Endometrium (tissue), 2 donors: ENCODE measurements around the gene SEPTIN10.
"Not testable (repeated sequence)": the region's sequence is repeated elsewhere in the genome, so short reads cannot be mapped to it uniquely, and the experiment has no call there.

Experiments used
- FAIRE-seq: peaks from 2 replicates; lab custom pipeline; 2012; peaks lifted over from hg19 to GRCh38; lab: Jason Lieb, UNC
- donor health status: control.
- donor health status: control.

SEPTIN10 gene

DNA sequence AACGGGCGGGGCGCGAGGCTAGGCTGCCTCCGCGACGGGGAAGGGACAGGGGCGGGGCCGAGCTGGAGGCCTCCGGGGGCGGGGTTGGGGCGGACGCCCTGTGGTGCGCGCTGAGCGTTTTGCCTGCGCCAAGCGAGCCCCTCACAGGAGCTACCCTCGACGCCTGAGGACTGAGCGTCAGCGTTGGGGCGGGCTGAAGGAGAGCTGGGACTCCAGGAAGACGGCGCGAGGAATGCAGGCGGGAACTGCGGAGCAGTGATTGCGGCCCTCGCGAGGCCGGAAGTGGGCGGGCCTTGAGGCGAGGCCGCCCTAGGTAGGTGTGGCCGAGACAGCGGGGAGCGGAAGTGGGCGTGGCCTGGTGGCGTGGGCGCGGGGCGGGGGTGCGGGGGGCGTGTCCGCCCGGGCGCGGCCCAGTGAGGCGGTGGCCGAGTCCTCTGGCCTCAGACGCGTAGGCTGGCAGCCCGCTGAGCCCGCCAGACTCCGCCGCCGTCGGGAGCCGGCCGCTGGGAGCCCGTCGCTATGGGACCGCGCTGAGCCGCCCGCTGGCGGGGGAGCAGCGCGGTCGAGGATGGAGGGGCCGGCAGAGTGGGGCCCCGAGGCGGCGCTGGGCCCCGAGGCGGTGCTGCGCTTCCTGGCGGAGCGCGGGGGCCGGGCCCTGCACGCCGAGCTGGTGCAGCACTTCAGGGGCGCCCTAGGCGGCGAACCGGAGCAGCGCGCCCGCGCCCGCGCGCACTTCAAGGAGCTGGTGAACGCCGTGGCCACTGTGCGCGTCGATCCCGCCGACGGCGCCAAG lies at the start of gene SEPTIN10, which contains the start of gene SOWAHC:
TSS of gene SEPTIN10 (minus strand) at position 45 of the 793 bp plus-strand sequence. CDS start 139 bp downstream, outside the sequence.
TSS of gene SOWAHC (plus strand) at position 443 of the 793 bp plus-strand sequence. CDS start at position 569, 126 bp downstream.
- no peak for FAIRE-seq

DNA sequence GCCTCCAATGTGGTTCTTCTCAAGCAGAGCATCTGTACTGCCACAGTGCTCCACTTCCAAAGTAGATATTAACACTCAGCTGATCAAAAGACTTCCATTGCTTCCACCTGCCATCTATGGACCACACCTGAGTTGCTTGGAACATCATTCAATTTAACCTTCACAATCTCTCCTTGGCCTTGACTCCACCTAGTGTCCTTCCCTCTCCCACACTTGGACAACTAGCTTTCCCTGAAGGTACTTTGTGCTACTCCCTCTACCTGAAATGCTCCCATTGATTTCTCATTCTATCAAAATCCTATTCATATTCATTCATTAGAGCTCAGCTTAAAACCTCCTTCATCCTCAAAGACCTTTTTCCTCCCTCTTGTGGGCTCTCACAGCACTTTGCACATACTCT lies 49.1 kb upstream of the SEPTIN10 start:
- no peak for FAIRE-seq

DNA sequence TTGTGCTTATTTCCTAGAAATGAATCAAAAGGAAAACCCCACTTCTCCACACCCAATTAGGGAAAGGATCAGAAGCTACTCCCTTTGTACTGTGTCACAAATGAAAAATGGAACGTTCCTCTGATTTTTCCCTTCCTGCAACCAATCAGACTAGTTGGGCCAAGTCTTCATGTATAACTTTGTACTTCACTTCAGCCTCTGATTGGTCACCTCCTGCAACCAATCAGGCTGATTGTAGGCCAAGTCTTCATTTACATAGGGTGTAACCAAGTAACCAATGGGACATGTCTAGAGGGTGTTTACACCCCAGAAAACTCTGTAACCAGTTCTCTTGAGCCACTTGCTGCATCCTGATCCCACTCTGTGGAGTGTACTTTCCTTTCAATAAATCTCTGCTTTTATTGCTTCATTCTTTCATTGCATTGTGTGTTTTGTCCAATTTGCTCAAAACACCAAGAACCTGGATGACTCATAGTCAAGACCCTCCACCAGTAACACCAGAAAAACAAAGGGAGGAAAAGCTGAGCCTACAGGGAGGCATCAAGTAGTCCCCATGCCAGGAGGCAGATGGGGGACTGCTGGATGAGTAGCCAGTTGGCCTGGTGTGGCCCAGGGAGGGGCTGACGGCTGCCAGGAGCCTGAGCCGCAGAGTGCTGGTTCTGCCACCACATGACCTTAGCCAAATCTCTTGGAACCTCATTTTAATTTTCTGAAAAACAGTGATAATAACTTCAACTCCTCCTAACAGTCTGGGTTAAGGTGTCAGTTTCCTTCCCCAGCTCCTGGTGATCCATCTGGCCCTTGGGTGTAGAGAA lies 46.5 kb upstream of the SEPTIN10 start:
- no peak for FAIRE-seq

DNA sequence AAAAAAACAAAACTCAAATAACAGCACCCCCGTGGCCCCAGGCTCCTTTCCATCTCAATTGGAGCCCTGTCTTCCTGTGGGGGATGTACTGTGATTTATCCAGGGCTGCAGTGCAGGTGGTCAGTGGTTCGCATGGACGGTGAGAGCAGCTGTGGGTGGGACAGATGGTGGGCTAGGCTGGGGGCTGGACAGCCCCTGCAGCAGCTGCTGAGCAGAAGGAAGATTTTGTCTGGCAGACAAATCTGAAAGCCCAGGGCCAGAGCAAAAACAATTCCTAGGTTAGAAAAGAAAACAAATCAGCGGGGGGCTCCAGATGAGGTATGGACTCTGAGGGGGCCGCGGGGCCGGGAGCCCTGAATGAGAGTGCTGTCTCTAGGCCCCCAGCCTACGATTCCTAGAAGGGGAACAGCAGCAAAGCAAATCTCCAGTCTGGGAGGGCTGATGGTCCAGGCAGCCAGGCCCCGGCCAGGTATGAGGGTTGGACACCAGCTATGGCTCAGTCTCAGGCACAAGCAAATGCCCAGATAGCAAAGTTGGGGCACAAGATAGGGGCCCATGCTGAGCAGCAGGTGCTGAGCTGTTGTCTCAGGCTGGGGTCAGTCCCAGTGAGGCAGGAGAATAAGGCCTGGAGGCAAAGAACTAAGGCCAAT lies 45.8 kb upstream of the SEPTIN10 start:
- FAIRE-seq, result no peak

DNA sequence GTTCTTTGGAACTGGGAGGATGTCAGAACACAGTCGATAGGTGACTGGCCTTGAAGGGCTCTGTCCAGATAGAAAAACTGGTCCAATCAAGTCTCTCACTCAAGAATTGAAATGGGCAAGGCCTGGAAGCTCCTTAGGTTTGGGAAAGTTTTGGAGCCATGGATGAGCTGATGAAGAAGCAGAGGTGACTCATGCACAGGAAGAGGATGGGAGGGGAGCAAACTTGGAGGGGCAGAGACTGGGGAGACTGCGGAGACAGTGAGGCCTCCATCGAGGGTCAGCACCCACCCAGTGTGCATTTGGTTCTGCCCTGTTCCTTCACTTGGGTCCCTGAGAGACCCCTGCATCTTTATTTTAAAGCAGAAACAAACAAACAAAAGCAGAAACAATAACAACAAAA lies 41.5 kb upstream of the SEPTIN10 start:
- no peak for FAIRE-seq

DNA sequence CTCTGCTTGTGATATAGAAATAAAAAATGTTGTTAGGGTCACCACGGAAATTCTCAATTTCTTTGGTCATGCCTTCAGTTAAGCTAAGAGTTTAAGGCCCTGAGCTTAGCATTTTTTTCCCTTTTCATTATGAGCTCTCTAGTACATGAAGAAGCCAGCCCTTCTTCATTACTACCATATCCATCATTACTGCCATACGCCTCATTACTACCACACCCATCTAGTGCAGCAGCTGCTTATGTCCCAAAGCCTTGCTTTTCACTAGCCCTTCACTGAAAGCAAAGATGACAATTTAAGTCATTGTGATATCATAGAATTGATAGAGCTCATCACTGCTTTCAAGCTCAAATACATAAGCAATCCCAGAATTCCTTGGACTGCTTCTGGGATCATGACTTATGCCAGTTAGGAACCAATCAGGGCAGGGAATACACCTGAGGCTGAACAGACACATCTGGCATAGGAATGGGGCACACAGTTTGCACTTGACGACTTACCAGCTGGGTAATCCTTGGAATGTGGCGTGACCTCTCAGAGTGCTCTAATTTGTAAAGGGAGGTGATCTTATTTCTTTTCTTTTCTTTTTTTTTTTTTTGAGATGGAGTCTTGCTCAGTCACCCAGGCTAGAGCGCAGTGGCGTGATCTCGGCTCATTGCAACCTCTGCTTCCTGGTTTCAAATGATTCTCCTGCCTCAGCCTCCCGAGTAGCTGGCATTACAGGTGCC lies 40.7 kb upstream of the SEPTIN10 start:
- no peak for FAIRE-seq

DNA sequence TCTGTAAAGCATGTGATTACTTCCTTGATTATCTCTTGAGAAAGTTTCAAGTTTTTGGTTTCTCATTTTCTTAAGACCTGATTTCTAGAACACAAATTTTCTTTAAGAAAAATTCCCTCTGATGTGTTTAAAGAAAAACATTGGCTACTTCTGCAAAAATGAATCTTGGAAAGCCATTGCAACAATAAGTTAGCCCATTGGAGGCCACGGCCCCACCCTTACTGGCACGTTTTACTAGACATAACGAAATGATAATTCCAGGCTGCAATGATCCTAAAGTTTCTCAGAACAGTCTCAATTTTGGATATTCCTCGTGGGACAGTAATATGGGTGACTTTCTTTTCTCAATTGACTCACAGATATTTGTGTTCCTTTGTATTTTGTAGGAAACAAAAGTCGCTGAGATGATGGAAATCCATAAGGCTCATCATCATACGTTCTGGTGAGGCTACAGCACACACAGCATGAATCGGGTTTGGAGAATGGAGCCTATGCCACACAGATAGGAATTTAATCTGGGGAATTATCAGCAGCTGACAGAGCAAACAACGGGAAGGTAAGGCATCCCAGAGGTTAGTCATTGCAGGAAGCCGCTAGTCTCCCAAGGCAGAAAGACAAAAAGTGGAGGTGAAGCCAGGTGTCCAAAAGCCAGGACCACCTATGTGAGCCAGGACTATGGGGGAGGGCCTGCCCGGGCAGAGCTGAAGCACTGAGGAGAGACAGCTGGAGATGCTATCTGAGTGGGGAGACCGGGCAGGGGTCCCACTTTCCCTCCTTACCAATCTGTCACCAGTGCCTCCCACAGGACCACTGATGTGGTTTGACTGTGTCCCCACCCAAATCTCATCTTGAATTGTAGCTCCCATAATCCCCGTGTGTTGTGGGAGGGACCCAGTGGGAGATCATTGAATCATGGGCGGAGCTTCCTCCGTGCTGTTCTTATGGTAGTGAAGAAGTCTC lies 36.2 kb upstream of the SEPTIN10 start:
- FAIRE-seq, result no peak

DNA sequence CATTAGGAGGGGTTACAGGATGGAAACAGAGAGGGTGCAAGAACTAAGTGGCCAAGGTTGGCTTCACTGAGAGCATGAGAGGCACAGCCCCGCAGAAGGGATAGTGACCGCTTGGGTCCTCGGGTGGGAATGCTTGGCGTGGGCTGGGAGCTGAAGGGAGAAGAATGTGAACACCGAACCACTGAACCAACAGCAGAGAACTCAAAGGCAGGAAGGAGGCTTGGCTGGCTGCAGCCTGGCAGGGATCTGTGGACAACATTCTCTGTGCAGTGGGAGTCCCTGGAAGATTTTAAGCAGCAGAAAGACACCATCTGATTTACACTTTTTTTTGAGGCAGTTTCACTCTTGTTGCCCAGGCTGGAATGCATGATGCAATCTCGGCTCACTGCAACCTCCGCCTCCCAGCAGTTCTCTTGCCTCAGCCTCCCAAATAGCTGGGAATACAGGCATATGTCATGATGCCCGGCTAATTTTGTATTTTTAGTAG lies 34.3 kb upstream of the SEPTIN10 start:
- FAIRE-seq, result no peak

DNA sequence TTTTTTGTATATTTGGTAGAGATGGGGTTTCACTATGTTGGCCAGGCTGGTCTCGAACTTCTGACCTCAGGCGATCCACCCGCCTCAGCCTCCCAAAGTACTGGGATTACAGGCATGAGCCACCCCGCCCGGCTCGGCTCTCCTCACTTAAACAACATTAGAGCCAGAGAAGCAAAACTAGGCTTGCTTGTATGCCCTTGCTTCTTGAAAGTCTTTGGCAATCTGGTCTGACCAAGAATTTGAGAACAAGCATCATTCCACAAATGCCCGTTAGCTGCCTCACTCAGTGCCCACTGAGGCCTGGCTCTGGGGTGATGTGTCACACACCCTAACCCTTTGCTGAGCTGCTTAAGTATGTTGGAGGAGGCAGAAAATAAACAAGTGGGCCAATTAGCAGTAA lies 33.9 kb upstream of the SEPTIN10 start:
- no peak for FAIRE-seq

DNA sequence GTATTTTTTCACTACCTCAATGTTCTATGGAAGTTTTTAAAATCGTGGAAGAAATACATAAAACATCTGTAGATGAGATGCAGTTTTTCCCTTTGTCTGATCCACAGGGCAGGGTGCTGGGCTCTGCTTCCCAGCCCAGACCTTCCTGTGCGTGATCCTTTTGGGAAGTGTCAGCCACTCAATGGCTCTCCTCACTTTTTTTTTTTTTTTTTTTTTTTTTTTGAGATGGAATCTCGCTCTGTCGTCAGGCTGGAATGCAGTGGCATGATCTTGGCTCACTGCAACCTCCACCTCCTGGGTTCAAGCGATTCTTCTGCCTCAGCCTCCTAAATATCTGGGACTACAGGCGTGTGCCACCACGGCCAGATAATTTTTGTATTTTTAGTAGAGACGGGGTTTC lies 33.2 kb upstream of the SEPTIN10 start:
- no peak for FAIRE-seq

DNA sequence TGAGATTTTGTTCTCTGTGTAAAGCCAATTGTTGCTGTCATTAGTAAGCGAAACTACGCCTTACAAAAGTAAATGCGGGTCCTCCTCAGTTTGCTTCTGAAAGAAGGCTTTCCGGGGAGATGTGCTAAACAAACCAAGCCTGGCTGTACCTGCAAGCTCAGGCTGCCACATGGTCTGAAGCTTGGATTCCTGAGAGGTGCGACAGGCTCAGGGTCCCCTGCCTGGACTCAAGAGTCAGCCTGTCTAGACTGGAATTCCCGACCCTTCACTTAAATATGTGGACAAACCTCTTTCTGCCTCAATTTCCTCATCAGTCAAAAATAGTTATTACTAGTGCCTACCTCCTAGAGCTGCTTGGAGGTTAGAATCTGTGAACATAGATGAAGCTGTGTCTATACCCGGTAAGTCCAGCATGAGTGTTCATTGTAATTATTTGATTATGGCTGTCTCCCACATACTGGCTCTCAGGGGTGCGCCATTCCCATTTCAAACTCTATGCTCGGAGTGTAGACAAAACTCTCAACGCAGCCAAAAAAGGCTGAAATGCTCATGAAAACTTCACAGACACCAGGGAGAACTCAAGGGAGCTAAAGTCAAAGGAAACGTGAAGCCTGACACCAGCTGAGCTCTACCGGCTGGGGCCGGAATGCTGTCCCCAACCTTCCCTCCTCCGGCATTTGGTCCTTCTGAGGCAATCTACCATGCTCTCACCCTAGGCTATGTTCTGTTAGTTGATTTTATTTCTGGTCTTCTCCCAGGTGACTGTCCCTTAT lies 31.8 kb upstream of the SEPTIN10 start:
- FAIRE-seq, result no peak

DNA sequence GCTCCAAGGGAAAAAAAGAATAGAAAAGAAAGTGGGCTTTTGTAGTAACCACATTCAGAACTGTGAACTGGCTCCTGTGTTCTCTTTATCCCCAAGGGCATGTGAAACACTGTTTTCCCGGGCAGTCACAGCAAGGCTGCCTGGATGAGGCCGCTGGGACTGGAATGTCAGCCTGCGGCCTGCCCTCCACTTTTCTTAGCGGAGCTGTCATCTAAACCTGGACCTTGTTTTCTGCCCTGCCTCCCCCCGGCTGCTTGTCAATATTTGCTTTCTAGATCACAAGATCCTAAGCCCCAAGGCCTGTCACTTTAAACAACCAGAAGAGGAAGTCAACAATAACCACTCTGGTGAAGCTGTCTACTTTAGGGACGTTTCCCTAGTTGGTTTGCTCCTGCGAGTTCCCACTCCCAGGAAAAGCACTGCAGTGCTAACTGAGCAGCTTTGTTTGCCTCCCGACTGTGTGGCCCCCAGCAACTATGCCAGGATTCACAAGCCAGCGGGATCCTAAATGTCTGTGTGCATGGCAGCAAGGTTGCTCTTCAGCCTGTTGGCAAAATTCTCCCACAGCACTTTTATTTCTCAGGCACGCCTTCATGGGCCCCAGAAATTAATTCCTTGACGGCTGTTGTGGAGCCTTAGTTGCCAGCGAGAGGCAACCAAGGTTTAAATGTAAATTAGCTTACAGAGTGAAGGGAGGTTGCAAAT lies 31.0 kb upstream of the SEPTIN10 start:
- FAIRE-seq, result no peak

DNA sequence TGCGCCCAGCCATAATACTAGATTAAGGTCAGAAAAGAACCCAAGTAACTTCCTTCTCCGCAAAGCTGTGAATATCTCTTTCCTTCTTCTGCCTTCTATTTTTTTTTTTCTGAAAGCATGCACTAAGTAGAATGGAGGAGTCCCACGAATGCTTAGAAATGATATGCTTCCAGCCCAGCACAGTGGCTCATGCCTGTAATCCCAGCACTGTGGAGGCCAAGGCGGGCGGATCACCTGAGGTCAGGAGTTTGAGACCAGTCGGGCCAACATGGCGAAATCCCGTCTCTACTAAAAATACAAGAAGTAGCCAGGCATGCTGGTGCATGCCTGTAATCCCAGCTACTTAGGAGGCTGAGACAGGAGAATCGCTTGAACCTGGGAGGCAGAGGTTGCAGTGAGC lies 26.2 kb upstream of the SEPTIN10 start:
- not testable (repeated sequence) for FAIRE-seq

DNA sequence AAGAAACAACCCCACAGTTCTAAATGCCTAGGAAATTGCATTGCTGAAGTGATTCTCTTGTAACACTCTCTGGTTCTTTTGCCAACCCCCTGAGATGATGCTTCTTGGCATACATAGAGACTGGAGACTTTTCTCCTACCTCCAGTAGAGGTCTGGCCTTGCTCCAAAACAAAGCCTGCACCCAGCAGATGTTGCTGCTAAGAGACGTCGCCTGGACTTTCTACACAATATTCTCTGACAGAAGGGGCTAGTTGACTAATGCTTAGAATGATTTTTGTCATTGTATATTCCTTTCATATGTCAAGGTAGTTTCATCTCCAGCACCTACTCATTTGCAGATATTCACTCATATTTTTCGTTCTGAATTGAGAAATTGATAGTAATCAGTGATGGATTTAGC lies 25.0 kb upstream of the SEPTIN10 start:
- FAIRE-seq, result no peak

DNA sequence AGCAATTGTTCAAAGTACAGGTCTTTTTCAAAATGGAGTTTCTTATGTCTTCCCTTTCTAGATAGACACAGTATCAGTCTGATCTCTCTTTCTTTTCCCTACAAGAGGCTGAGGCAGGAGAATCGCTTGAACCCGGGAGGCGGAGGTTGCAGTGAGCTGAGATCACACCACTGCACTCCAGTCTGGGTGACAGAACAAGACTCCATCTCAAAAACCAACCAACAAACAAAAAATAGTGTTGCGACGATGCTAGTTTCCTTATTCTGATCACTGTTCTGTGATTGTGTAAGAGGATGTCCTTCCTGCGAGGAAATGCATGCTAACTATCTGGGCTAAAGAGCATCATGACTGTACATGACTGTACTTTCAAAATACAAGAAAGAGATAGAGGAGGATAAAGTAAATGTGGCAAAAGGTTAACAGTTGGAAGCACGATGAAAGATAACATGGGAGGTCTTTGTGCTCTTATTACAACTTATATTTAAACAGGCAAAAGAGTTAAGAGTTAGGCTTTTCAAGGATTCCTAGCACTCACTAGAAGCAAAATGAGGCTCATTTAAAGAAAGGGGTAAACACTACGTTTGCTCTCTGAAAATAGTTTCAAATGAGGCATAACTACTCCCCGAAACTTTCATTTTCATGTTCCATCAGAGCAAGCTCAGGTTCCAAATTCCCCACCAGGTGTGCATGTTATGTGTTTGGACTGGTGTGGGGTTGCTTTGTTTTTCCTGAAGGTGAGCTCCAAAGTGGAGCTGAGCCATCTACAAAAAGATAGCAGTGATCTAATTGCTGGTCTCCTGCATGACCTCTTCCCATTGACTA lies 24.2 kb upstream of the SEPTIN10 start:
- FAIRE-seq, result no peak

DNA sequence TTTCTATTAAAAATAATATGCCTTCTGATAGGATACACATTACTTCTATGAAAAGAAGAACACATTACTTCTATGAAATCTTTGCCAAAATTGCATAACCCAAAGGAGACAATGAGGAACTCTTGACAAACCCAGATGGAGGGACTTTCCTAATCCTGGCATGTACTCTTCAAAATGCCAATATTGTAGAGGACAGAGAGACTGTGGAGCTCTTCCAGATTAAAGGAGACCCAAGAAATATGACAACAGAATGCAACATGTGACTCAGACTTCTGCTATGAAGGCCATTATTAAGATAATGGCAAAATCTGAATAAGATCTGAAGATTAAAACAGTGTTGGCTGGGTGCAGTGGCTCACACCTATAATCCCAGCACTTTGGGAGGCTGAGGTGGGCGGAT lies 22.6 kb upstream of the SEPTIN10 start:
- FAIRE-seq, result no peak

DNA sequence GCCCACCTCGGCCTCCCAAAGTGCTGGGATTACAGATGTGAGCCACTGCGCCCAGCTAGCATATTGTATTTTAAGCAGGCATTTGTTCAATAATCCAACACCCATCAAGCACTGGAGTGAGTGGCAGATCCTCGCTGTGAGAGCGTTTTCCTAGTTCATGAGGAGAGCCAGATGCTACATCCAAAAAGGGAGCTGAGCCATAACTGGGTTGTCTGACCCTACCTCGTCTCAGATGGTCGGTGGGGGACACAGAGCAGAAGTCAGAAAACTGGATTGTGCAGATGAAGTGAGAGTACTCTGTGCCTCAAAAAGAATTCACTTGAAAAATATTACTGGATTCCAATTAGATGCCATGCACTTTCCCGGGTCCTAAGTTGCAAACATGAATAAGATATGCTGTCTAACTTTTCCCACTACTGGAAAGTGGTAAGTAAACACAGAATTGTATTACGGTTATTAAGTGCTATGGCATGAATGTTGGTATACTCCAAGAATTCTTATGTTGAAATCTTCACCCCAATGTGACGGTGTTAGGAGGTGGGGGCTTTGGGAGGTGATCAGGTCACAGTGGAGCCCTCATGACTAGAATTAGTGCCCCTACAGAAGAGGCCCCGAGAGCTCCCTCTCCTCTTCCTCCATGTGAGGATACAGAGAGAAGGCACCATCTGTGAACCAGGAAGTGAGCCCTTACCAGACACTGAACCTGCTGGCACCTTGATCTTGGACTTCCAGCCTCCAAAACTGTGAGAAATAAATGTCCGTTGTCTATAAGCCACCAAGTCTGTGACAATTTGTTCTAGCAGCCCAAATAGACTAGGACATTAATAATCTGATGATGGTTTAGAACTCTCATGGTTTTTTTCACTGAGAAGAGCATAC lies 21.9 kb upstream of the SEPTIN10 start:
- no peak for FAIRE-seq
